Tibial artery (tissue), 4 donors: Measurements from ENCODE around the gene DCST1.

Experiments
- DNase-seq, 2 donors: peaks; one replicate each; pipeline ENCODE4 v3.0.0-alpha.2; 2019
- H3K27ac ChIP-seq, 2 donors: fragments of 200-600 bp; sonication (generic) in 1 of 2; 1 replicate in 1 of 2; 2 replicates in 1 of 2; pipeline ENCODE4 v1.5.1; 2018 to 2019; ENCODE audit warnings: mild to moderate bottlenecking in 1 of 2
- H3K27me3 ChIP-seq, 2 donors: fragments of 200-600 bp; sonication (generic) in 1 of 2; one replicate each; pipeline versions ENCODE4 v1.5.1 to v1.6.0; 2016 to 2019
- H3K36me3 ChIP-seq, 3 donors: fragments of 200-600 bp; sonication (generic) in 2 of 3; one replicate each; pipeline ENCODE4 v1.5.1; 2016 to 2019; ENCODE audit warnings: mild to moderate bottlenecking in 2 of 3
- H3K4me1 ChIP-seq, 4 donors: fragments of 200-600 bp; sonication (generic) in 2 of 4; 1 replicate in 3 of 4; 2 replicates in 1 of 4; pipeline ENCODE4 v1.5.1; 2016 to 2019
- H3K4me3 ChIP-seq, 2 donors: fragments of 200-600 bp; sonication (generic) in 1 of 2; 1 replicate in 1 of 2; 2 replicates in 1 of 2; pipeline ENCODE4 v1.5.1; 2018 to 2019; ENCODE audit warnings: mild to moderate bottlenecking in 2 of 2
- H3K9me3 ChIP-seq, 3 donors: fragments of 200-600 bp; sonication (generic) in 1 of 3; one replicate each; pipeline ENCODE4 v1.5.1; 2016 to 2019
- intact Hi-C: fragments of 100-400 bp; cut with DNase I; formaldehyde crosslinking; loops from one replicate; pipeline ENCODE4 v1.15.0; 2023; ENCODE audit warnings: low total_unique reads
- TF ChIP-seq, protein P1 (sequence below), 2 experiments: fragments of 200-600 bp in 1 of 2; fragments of 450-650 bp in 1 of 2; IDR thresholded peaks; one replicate each; pipeline ENCODE4 v1.5.1; 2017 to 2019; ENCODE audit warnings: antibody characterized with exemption in 2 of 2, mild to moderate bottlenecking in 1 of 2, moderate library complexity in 1 of 2

Gene DCST1

DNA sequence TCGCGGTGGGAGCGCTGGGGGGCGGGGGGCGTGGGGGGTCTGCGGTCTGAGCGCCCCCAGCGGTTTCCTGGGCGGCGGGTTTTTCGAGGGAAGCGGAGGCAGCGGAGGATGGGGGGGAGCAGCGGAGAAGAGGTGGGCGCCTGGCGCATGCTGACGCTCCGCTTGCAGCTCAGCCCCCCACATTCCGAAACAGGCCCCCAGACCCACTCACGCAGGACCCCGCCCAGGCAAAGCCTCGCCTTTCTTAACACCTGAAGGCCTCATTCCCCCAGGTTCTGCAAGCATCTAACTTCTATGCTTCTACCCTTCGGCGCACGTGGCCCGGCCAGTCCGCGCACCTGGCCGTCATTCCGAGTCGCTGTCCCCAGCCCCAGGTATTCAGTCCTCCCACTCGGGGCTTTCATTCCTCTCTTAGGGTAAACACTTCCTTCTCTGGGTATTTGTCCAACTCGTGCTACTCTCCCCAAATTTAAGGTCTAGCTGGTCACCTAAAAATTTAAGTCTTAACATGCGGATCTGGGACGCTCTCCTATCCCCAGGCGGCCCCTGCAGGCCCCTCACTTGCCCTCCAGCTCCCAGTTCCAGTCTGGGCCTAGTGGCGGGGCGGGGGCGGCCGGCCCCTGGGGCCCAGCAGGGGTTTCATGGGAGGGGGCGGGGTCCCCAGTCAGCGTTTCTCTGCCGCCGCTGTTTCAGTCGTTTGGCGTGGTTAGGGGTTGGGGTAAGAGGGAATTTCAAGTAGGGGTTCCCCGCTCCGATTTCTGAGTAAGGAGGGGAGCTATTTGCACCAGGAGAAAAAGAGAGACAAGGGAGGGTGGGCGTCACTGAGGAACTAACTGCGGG is 33.8 kb upstream of the DCST1 start:
- Histone ChIP-seq H3K4me1 (peaks cover 0 to 32% (median 26%) of the 10 kb centered on the region in 4 donors), H3K4me3 (peak overlapping the region; percentile 87 to 96), H3K27me3 (no peaks in the 10 kb centered on the region), H3K36me3 (no peaks in the 10 kb centered on the region), H3K27ac (peak overlapping the region; percentile 95 to 96), H3K9me3 (no peaks in the 10 kb centered on the region)
- TF ChIP-seq, protein P1, sequence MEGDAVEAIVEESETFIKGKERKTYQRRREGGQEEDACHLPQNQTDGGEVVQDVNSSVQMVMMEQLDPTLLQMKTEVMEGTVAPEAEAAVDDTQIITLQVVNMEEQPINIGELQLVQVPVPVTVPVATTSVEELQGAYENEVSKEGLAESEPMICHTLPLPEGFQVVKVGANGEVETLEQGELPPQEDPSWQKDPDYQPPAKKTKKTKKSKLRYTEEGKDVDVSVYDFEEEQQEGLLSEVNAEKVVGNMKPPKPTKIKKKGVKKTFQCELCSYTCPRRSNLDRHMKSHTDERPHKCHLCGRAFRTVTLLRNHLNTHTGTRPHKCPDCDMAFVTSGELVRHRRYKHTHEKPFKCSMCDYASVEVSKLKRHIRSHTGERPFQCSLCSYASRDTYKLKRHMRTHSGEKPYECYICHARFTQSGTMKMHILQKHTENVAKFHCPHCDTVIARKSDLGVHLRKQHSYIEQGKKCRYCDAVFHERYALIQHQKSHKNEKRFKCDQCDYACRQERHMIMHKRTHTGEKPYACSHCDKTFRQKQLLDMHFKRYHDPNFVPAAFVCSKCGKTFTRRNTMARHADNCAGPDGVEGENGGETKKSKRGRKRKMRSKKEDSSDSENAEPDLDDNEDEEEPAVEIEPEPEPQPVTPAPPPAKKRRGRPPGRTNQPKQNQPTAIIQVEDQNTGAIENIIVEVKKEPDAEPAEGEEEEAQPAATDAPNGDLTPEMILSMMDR (IDR thresholded peaks at IDR 0.05), result no peak
- DNase-seq, result peak in 1 of 2 donors; percentile 70
- intact Hi-C loops, result loop anchor here (5.0 kb wide), 1 partner anchor 37 kb away; the partner anchor contains the start of gene PYGO2

DNA sequence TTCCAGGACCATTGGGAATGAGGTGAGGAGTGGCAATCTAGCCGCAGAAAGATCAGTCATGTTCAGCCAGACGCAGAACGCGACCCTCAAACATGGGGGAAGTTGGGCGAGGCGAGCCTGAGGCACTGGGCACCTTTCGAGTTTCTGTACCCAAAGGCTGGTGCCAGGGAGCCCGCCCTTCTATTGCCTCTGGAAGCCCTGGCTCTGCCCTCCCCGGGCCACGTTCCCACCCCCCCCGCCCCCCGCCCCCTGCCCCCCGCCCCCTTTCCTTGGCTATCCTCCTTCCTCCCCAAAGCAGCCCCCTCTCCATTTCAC is 33.3 kb upstream of the DCST1 start:
- intact Hi-C loops, result no loop called here
- Histone ChIP-seq H3K4me1 (peaks cover 0 to 34% (median 32%) of the 10 kb centered on the region in 4 donors), H3K36me3 (no peaks in the 10 kb centered on the region), H3K27me3 (no peaks in the 10 kb centered on the region), H3K4me3 (peak overlapping the region; percentile 87 to 96), H3K9me3 (no peaks in the 10 kb centered on the region), H3K27ac (peak overlapping the region; percentile 95 to 96)
- TF ChIP-seq, protein P1 (IDR thresholded peaks at IDR 0.05), result no peak
- peak; percentile 49 to 80 for DNase-seq

DNA sequence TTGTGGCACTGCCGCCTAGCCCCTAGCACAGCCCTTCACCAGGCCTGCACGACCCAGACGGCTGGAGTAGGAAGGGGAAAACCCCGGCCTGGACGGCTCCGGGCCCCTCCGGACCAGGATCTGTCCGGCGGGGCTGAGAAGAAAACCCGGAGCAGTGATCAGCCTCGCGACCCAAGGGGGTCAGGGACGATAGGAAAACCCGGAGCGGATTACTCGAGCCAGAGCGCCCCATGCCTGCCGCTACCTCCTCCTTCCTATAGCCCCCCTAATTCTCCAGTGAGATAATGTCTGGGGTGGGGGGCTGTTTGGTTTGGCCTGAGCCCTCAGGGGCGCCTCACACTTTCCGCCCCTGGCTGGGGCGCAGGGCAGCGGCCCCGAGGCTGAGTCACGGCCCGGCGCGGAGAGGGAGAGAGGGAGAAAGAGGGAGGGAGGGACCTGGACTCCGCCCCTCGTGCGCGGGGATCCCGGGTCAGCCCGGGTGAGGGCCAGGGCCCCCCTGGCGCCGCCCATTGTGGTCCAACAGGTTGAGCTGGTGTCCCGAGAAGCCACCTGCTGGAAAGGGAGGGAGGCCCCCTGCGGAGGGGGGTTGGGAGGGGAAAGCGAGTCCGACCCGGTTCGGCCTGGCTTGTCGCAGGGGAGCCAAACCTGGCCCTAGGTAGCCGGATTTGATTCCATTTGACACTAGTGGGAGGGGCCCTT is 32.7 kb upstream of the DCST1 start:
- peak; percentile 82 to 95 for DNase-seq
- Histone ChIP-seq H3K9me3 (no peaks in the 10 kb centered on the region), H3K27ac (peak overlapping the region; percentile 95 to 96), H3K36me3 (no peaks in the 10 kb centered on the region), H3K4me3 (peak overlapping the region; percentile 87 to 96), H3K27me3 (no peaks in the 10 kb centered on the region), H3K4me1 (peaks cover 0 to 39% (median 37%) of the 10 kb centered on the region in 4 donors)
- intact Hi-C loops, result loop anchor here (1.0 kb wide), 1 partner anchor 27 kb away; the partner anchor contains the start of gene CKS1B
- TF ChIP-seq, protein P1 (IDR thresholded peaks at IDR 0.05), result peak in 1 of 2 experiments; percentile 27

DNA sequence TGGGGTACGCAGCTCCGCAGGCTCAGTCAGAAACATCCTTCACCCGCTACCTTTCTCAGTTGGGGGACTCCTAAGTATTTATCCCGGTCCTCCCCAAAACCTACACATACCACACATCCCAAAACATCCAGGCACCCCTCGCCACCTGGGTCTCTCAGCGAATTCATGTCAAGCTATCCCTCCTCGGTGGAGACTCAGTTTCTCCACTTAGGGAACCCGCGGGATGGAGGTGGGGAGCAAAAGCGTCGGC is 32.3 kb upstream of the DCST1 start:
- no peaks in the 10 kb centered on the region for H3K36me3 ChIP-seq
- H3K27me3 ChIP-seq, result no peaks in the 10 kb centered on the region
- intact Hi-C loops, result loop anchor here (1.0 kb wide), 1 partner anchor 27 kb away; the partner anchor contains the start of gene CKS1B
- TF ChIP-seq, protein P1 (IDR thresholded peaks at IDR 0.05), result no peak
- no peak for DNase-seq
- H3K27ac ChIP-seq, result peak overlapping the region; percentile 95 to 96
- H3K4me1 ChIP-seq, result peaks cover 0 to 44% (median 42%) of the 10 kb centered on the region in 4 donors
- no peaks in the 10 kb centered on the region for H3K9me3 ChIP-seq
- H3K4me3 ChIP-seq, result peak overlapping the region; percentile 87 to 96

DNA sequence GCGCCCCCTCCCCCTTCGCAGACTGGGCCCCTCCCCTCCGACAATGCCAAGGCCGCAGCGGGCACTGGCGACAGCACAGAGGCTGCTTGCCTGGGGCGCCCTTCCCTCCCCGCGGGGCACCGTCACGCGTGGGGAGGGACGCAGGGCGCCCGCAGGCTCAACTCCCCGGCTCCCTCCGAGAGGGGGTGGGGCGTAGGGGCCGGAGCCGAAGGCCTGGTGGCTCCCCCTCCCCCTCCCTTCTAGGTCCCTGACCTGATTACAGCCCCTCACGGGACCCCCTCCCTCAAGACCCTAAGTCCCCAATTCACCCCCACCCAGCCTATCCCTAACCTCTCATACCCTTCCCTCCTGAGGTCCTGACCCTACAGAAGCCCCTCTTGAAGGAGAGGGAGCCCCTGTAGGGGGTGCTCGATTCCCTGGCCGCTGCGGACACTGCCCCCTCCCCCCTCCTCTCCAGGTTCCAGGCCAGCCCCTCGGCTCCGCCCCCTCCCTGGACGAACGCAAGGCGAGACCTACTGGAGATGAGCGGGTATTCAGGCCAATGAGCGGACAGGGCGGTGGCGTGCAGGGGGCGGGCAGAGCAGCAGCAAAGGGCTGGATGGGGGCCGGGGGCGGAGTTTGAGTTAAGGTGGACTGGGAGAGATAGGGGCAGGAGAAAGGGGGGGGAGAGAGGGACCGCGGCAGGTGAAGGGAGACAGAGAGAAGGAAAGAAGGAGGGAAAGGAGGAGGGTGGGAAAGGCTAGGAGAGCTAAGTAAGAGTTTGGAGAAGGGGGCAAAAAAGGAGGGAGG is 31.8 kb upstream of the DCST1 start:
- peak overlapping the region; percentile 87 to 96 for H3K4me3 ChIP-seq
- H3K27ac ChIP-seq, result peak overlapping the region; percentile 95 to 96
- H3K36me3 ChIP-seq, result no peaks in the 10 kb centered on the region
- H3K4me1 ChIP-seq, result peaks cover 0 to 49% (median 47%) of the 10 kb centered on the region in 4 donors
- intact Hi-C loops, result loop anchor here (1.0 kb wide), 1 partner anchor 28 kb away; the partner anchor contains the start of gene CKS1B
- H3K9me3 ChIP-seq, result no peaks in the 10 kb centered on the region
- peak; percentile 100 for DNase-seq
- no peaks in the 10 kb centered on the region for H3K27me3 ChIP-seq
- TF ChIP-seq, protein P1 (IDR thresholded peaks at IDR 0.05), result peak; percentile 13 to 33
